SH-SY5Y (cell line): ENCODE data around the gene ACOT6.

Source experiments
- GATA2 ChIP-seq: IDR thresholded peaks from 2 replicates; pipeline ENCODE4 v1.6.1; 2011; ENCODE audit warnings: mild to moderate bottlenecking, low read depth, low read length
- GATA3 ChIP-seq: IDR thresholded peaks from 2 replicates; pipeline ENCODE4 v1.6.1; 2011; ENCODE audit warnings: low read depth, mild to moderate bottlenecking, low read length, moderate library complexity

ACOT6 gene

DNA sequence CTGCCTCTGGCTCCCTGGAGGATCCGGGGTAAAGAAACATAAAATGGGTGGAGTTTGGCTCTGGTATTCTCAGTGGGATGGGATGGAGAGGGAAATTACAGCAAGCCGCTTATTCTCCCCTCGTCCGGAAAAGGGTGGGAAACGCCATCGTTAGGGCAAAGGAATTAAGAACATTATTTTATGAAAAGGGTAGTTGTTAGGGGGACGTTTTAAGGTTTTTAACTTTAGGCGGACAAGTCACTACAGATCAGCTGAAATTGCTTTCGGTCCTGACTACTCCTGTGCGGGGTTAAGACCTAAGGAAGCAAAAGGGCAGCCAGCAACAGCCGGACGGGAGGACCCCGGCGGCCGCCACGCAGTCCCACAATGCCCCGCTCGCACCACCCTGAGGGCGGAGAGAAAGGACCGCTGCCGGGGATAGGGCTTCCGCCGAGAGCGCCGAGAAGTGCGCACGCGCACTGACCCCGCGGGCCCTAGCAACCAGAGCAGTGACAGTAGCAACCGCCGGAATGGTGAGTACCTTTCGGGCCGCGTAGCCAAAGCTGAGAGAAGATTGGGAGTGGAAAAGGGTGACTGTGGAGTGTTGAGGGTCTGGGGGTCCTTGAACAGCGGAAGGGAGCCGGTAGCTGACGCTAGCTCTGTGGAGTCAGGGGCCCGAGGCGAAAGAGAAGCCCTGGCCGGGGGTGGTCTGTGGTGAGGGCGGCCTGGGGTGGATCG lies 32.4 kb downstream of the ACOT6 start, which contains the start of gene DNAL1:
Gene DNAL1, plus strand, starts transcription at position 456 of the 717 bp plus-strand sequence. Its CDS starts 54 bp downstream, at position 510.
- TF ChIP-seq GATA2 (no peak), GATA3 (no peak)

DNA sequence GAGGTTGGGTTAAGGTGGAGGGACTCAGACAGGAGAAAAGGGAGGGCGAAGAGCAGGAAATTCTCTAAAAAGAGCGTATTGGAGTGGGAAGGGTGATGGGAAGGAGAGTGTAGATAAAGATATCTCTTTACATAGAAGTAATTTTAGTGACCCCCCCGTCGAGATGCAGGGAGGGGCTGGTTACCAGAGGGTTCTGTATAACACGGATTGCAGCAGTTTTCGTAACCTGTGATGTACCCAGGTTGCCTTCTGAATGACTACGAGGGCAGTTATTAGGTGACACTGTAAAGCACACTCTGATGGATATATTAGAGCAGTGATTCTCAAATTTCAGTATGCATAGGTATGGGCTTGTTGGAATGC lies 32.9 kb downstream of the ACOT6 start:
- TF ChIP-seq GATA2 = no peak
- no peak for TF ChIP-seq GATA3

DNA sequence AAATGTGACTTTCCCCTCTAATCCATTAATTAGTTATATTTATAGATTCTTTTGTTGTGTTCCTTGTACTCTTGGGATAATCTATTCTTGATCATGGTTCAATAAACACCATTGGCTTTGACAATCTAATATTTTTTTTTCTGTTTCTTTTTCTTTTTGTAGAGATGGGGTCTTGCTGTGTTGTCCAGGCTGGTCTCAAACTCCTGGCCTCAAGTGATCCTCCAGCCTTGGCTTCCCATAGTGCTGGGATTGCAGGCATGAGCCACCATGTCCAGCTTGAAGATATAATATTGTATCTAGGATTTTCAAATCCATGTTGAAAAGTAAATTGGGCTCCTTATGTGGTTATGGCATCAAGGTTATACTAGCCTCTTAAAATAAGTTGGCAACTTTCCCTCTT lies 38.7 kb downstream of the ACOT6 start:
- TF ChIP-seq GATA2 (no peak), GATA3 (no peak)

DNA sequence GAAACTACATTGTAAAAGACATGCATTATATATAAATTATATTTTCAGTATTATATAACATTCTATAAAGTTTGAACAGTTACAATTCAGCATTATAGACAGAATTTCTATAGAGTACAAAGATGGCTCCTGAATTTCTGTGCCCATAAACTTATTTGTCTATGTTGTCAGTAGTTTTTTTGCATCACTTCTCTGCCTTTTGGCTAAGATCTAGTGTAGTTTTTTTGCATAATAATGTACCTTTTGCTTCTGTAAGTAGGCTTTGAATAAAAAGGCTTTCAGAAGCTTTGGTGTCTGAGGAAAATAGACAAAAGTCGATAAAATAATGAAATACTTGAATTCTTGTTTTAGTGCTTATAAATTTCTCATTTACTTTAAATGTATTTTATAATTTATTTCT lies 43.5 kb downstream of the ACOT6 start:
- no peak for TF ChIP-seq GATA3
- TF ChIP-seq GATA2 = no peak

DNA sequence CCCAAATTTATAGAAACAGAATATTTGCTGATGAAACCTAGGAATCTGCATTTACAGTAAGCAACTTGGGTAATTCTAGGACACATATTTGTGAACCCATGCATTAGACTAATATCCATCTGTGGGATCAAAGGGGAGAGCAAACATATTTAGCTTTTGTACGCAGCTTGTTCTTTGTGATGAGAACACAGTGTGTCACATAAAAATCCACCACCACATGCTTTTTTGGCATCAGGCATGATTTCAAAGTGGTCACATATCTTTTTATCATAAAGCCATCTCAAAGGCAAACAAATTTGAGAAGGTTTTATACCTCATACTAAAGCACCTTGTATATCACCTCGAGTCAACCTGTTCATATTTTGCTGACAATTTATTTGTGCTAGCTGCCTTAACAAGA lies 48.2 kb downstream of the ACOT6 start:
- no peak for TF ChIP-seq GATA2
- TF ChIP-seq GATA3 = no peak

DNA sequence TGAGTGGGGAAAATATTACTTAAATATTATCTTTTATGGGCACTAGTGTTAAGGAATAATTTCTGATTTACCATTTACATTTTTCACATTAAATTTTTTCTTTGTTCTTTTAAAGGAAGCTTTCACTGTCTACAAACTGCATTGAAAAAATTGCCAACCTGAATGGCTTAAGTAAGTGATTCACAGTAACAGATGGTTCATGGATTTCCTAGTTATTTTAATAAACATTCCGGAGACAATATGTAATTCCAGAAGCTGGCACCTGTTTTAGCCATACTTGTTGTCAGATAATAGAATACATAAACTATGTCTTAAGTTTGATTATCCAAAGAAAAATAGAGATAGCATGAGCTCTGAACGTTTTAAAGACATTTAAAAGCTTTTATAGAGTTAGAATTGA lies 49.6 kb downstream of the ACOT6 start:
- no peak for TF ChIP-seq GATA3
- no peak for TF ChIP-seq GATA2

DNA sequence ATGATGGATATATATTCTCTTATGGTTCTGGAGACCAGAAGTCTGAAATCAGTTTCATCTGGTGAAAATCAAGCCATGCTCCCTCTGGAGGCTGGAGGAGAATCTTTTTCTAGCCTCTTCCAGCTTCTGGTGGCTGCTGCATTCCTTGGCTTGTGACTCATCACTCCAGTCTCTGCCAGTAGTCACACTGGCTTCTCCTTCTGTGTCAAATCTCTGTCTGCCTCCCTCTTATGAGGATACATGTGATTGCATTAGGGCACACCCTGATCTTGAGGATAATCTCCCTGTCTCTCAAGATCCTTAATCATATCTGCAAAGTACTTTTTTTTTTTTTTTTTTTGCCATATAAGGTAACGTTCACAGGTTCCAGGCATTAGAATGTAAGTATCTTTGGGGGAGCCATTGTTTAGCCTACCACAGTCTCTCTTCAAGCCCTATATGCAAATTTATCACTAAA lies 50.2 kb downstream of the ACOT6 start:
- TF ChIP-seq GATA3 (no peak), GATA2 (no peak)

DNA sequence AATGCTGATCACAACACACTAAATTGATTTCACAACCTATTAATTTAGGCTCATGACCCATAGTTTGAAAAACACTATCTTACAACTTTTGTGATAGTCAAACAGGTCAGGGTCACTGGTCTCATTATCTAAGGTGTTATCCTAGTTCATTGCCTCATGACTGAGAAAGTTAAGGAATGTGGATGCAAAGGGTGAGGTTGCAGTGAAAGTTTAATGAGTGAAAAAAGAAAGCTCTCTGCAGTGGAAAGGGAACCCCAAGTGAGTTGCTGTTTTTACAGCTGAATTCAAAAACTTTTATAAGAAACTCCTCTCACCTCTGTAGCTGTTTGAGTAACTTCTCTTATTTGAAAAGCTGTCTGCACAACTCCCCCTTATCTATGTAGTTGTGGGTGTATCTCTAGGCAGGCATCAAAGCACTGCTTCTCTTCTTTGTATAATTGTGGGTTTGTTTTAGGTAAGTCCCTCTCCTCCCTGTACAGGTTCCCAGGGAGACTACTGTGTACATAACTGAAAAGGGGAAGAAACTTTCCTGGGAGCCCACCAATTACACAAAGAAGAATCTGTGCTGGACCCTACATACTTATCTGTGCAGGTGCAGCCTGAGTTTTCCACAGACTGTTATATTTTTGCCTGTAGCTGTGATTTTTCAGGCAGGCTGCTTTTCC lies 51.4 kb downstream of the ACOT6 start:
- no peak for TF ChIP-seq GATA2
- TF ChIP-seq GATA3 = no peak

DNA sequence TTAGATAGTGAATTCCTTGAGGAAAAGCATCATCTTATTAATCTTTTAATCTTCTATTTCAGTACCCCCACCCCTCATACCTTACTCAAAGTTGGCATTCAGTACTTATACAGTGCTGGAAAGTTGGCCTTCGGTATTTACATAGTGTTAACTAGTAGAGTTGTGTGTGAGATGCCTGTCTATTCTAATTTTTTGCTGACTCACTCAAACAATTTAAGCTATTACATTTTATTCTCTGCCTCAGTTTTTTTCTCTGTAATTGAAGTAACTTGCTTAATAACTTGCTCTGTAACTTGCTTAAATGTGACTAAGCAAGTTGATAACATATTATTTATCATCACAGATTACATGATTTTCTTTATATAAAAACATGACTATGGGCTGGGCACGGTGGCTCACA lies 52.8 kb downstream of the ACOT6 start:
- no peak for TF ChIP-seq GATA2
- no peak for TF ChIP-seq GATA3

DNA sequence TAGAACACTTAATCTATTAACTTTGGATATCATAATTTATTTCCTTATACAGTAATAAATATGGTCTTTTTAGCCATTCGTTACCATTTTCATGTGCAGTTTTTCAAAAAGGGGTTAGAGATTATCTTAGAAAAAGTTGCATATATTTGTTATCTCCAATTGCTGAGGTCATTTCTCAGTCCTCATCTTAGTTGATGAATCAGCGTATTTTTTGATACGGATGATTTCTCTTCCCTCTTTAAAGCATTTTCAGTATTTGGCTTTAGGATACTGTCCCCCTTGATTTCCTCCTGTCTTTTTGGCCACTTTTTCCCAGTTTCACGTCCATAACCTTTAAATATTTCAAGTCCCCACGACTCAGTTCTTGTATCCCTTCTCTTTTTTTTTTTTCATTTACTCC lies 54.3 kb downstream of the ACOT6 start:
- TF ChIP-seq GATA2 = no peak

DNA sequence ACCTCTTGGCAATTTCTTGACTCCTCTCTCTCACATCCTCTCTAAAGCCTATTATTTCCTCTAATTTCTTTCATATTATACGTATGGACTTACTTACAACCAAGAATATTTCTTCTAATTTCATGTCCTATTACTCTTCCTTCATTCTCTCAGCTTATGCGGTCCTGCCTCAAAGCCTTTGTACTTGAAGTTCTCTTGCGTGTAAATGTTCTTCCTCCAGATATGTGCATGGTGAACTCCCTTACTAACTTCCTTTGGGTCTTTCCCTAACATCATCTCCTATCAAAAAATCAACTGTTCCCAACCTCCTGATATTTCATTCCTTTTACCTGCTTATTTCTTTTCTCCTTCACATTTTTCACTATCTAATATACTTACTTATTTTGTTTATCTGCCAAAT lies 55.5 kb downstream of the ACOT6 start:
- TF ChIP-seq GATA3 = no peak
- TF ChIP-seq GATA2 = no peak
